H1 (cell line): ENCODE data around the gene TM9SF3. TPM values are rescaled to one million over a fixed set of nuclear protein-coding genes. Genes with fewer than 3 reads are reported as not detected.

ENCODE experiments used
- HDAC2 ChIP-seq, 2 experiments: fragments of 300-600 bp in 1 of 2; sonication (generic) in 1 of 2; IDR thresholded peaks; 2 replicates each; pipeline ENCODE4 v1.6.1; 2011 to 2012; ENCODE audit warnings: low read depth in 2 of 2, low read length in 2 of 2, mild to moderate bottlenecking in 2 of 2, moderate library complexity in 2 of 2, borderline replicate concordance in 1 of 2, inconsistent platforms in 1 of 2
- ZNF274 ChIP-seq: IDR thresholded peaks from 2 replicates; pipeline ENCODE4 v1.7.0; 2012; ENCODE audit warnings: low read length, borderline replicate concordance; ENCODE audit errors: extremely low read depth
- polyA plus RNA-seq, 7 experiments: library from polyadenylated mRNA; depleted of rRNA in 3 of 7; stranded (reverse) in 5 of 7; unstranded in 2 of 7; fragments of >200 nt in 5 of 7; fragments of 200-250 nt in 2 of 7; gene quantifications; 1 replicate in 5 of 7; 2 replicates in 1 of 7; 4 replicates in 1 of 7; pipeline versions ENCODE4 v1.2.1 to v1.2.3, GENCODE V29; 2011 to 2013; ENCODE audit warnings: missing spikeins in 2 of 7, mixed read lengths in 2 of 7
- total RNA-seq: library from RNA; stranded (reverse); fragmentation: NEBNext Ultra II Directional; extraction: Animal tissue kit (Norgen Biotek cat#: 25700); gene quantifications from 2 replicates; pipeline ENCODE4 v1.2.1, GENCODE V29; 2021

The TM9SF3 gene
- total and polyA plus RNA-seq, 2 of the 8 experiments (the other 6 are each of a cell fraction or from before 2014, with no cell fraction given), result 123 to 127 TPM

DNA sequence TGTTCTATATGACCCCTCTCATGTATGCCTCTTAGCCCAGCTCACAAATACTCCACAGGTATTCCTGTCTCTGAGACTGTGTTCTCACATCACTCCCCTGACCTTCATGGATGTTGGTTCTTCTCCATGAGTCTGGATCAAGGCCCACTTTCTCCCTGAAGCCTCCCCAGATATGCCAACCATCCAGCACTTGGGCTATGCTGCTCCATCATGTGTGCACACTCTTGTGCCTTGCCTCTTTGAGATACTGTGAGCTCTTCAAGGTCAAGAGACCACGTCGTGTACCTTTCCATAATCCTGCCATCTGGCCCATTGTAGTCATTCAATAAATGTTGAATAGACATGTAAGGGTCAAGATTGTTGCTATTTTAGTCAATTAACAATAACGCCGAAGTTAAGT is 30.1 kb upstream of the TM9SF3 start (continued):
- TF ChIP-seq HDAC2 (IDR thresholded peaks at IDR 0.05; ENCODE audit: borderline replicate concordance in 1 of 2, low read depth in 2 of 2, low read length in 2 of 2) (no peak), ZNF274 (no peak)
